ENCODE measurements around the gene SHLD1.

DNA sequence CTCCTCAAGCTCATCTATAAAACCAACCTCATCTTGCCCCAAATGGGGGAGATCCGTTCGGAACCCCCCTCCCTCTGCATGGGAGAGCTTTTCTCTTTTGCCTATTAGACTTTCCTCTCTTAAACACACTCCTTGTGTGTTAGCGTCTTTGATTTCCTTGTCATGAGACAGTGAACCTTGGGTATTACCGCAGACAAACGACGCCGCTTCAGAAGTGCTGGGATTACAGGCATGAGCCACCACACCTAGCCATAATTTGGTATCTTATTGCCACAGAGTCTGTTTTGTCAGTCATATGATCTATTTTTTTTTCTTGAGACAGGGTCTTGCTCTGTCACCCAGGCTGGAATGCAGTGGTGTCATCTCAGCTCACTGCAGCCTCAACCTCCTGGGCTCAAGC is 3.6 kb downstream of the SHLD1 start:
- TF ChIP-seq EZH2 (IDR thresholded peaks at IDR 0.05; ENCODE audit: low read depth) = no peak
- TF ChIP-seq, protein P1, sequence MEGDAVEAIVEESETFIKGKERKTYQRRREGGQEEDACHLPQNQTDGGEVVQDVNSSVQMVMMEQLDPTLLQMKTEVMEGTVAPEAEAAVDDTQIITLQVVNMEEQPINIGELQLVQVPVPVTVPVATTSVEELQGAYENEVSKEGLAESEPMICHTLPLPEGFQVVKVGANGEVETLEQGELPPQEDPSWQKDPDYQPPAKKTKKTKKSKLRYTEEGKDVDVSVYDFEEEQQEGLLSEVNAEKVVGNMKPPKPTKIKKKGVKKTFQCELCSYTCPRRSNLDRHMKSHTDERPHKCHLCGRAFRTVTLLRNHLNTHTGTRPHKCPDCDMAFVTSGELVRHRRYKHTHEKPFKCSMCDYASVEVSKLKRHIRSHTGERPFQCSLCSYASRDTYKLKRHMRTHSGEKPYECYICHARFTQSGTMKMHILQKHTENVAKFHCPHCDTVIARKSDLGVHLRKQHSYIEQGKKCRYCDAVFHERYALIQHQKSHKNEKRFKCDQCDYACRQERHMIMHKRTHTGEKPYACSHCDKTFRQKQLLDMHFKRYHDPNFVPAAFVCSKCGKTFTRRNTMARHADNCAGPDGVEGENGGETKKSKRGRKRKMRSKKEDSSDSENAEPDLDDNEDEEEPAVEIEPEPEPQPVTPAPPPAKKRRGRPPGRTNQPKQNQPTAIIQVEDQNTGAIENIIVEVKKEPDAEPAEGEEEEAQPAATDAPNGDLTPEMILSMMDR (conservative IDR thresholded peaks at IDR 0.05) = no peak

Measured in PC-9 (cell line).